MM.1S (cell line): ENCODE data around the gene DNAI2.

Experiments
- DNase-seq: peaks from one replicate; pipeline ENCODE4 v3.0.0-alpha.2; 2015
- H2AFZ ChIP-seq: fragments of 300-600 bp; sonication (generic); 2 replicates; pipeline ENCODE4 v1.6.0; 2016; ENCODE audit warnings: antibody characterized with exemption, low read length
- H3F3A ChIP-seq: fragments of 300-600 bp; sonication (generic); 2 replicates; pipeline ENCODE4 v1.6.1; 2016; ENCODE audit warnings: mild to moderate bottlenecking, antibody characterized with exemption, low read length, moderate library complexity, mixed read lengths; ENCODE audit not compliant: insufficient read depth
- H3K27ac ChIP-seq: fragments of 300-600 bp; sonication (generic); 2 replicates; pipeline ENCODE4 v1.5.1; 2016; ENCODE audit warnings: mild to moderate bottlenecking, low read length
- H3K27me3 ChIP-seq: fragments of 300-600 bp; sonication (generic); replicated peaks from 2 replicates; pipeline ENCODE4 v1.6.0; 2016; ENCODE audit warnings: low read length; ENCODE audit not compliant: insufficient read depth
- H3K36me3 ChIP-seq: fragments of 300-600 bp; sonication (generic); replicated peaks from 2 replicates; pipeline ENCODE4 v1.6.1; 2016; ENCODE audit warnings: mild to moderate bottlenecking, low read length, mixed read lengths; ENCODE audit not compliant: insufficient read depth
- H3K4me1 ChIP-seq: fragments of 300-600 bp; sonication (generic); 2 replicates; pipeline ENCODE4 v1.6.1; 2016; ENCODE audit warnings: low read length, mixed read lengths
- H3K4me2 ChIP-seq: fragments of 300-600 bp; sonication (generic); 2 replicates; pipeline ENCODE4 v1.6.0; 2016; ENCODE audit warnings: low read depth, low read length
- H3K4me3 ChIP-seq: fragments of 300-600 bp; sonication (generic); 2 replicates; pipeline ENCODE4 v1.5.1; 2016; ENCODE audit warnings: low read length, mixed read lengths
- H3K79me2 ChIP-seq: fragments of 300-600 bp; sonication (generic); 2 replicates; pipeline ENCODE4 v1.6.1; 2016; ENCODE audit warnings: mixed run types, low read length, mixed read lengths
- H3K9ac ChIP-seq: fragments of 300-600 bp; sonication (generic); 2 replicates; pipeline ENCODE4 v1.6.1; 2016; ENCODE audit warnings: low read length, mixed read lengths
- H3K9me2 ChIP-seq: fragments of 300-600 bp; sonication (generic); replicated peaks from 2 replicates; pipeline ENCODE4 v1.6.1; 2016; ENCODE audit warnings: mild to moderate bottlenecking, low read length, mixed read lengths; ENCODE audit not compliant: insufficient read depth
- H3K9me3 ChIP-seq: fragments of 300-600 bp; sonication (generic); replicated peaks from 2 replicates; pipeline ENCODE4 v1.6.1; 2016; ENCODE audit warnings: mild to moderate bottlenecking, low read length, mixed read lengths; ENCODE audit not compliant: insufficient read depth
- H4K20me1 ChIP-seq: fragments of 300-600 bp; sonication (generic); 2 replicates; pipeline ENCODE4 v1.6.1; 2016; ENCODE audit warnings: mild to moderate bottlenecking, low read length, moderate library complexity, mixed read lengths; ENCODE audit not compliant: insufficient read depth
- CTCF ChIP-seq: fragments of 300-600 bp; sonication (generic); IDR thresholded peaks from 2 replicates; pipeline ENCODE4 v1.5.1; 2016; ENCODE audit warnings: antibody characterized with exemption, low read length, mixed read lengths
- EZH2 ChIP-seq: fragments of 300-600 bp; sonication (generic); optimal IDR thresholded peaks from 2 replicates; pipeline ENCODE3; 2017; ENCODE audit warnings: low read depth, mild to moderate bottlenecking, antibody characterized with exemption, low read length, mixed read lengths
- EZH2phosphoT487 ChIP-seq: fragments of 300-600 bp; sonication (generic); IDR thresholded peaks from 2 replicates; pipeline ENCODE4 v1.6.1; 2018; ENCODE audit warnings: antibody characterized with exemption, low read length

The DNAI2 gene

DNA sequence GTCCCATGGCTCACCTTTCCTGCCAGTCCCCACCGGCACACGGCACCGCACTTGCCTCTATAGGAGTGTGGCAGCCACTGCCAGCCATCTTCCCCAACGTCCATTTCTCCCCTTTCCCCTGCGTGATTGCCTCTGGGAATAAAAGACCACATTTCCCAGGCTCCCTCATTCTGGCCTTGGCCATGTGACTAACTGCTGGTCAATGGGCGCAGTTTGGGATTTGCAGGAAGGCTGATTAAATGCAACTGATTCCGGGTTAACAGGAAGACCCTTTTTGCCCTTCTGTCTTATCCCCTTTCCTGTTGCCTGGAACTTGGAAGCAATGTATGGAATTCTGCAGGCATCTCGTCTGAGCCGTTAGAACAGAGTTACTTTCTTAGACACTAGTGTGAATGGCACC, 84.7 kb downstream of the DNAI2 start:
- H4K20me1 ChIP-seq = no peaks in the 10 kb centered on the region
- H3K4me1 ChIP-seq = no peaks in the 10 kb centered on the region
- H3F3A ChIP-seq = no peaks in the 10 kb centered on the region
- H3K79me2 ChIP-seq = no peaks in the 10 kb centered on the region
- no peaks in the 10 kb centered on the region for H3K9me2 ChIP-seq
- no peak overlapping the region for H3K9ac ChIP-seq
- no peaks in the 10 kb centered on the region for H3K9me3 ChIP-seq
- H3K36me3 ChIP-seq = no peaks in the 10 kb centered on the region
- H3K4me3 ChIP-seq = no peak overlapping the region
- TF ChIP-seq EZH2 (no peak), CTCF (no peak), EZH2phosphoT487 (no peak)
- H3K27ac ChIP-seq = no peak overlapping the region
- H3K4me2 ChIP-seq = no peak overlapping the region
- H2AFZ ChIP-seq = no peak overlapping the region
- peaks cover 92% of the 10 kb centered on the region for H3K27me3 ChIP-seq
- no peak for DNase-seq

GRCh38 chr17:74359916-74360315, 85.9 kb downstream of the DNAI2 start:
- no peaks in the 10 kb centered on the region for H3K9me2 ChIP-seq
- H4K20me1 ChIP-seq = no peaks in the 10 kb centered on the region
- H3K4me1 ChIP-seq = no peaks in the 10 kb centered on the region
- peaks cover 84% of the 10 kb centered on the region for H3K27me3 ChIP-seq
- DNase-seq = no peak
- no peak overlapping the region for H2AFZ ChIP-seq
- H3K79me2 ChIP-seq = no peaks in the 10 kb centered on the region
- no peak overlapping the region for H3K4me2 ChIP-seq
- no peak overlapping the region for H3K4me3 ChIP-seq
- H3K9ac ChIP-seq = no peak overlapping the region
- H3K27ac ChIP-seq = no peak overlapping the region
- no peaks in the 10 kb centered on the region for H3K9me3 ChIP-seq
- no peaks in the 10 kb centered on the region for H3F3A ChIP-seq
- TF ChIP-seq CTCF = no peak
- TF ChIP-seq EZH2 = no peak
- no peak for TF ChIP-seq EZH2phosphoT487
- no peaks in the 10 kb centered on the region for H3K36me3 ChIP-seq

DNA sequence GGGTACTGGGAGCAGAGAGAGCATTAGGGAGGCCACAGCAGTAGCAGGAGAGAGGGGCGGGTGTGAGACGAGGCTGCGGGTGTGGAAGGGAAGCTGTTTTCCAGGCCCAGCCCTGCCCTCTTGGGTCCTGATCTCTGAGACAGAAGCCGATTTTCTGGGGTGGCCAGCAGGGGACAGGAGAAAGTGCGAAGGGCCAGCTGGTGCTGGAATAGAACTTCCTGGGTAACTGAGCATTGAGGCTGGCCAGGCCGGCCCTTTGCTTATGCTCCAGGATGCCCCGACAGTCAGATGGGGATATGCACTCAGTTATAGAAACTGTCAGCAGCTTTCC, 86.8 kb downstream of the DNAI2 start:
- peaks cover 83% of the 10 kb centered on the region for H3K27me3 ChIP-seq
- H4K20me1 ChIP-seq = no peaks in the 10 kb centered on the region
- H3K4me1 ChIP-seq = no peaks in the 10 kb centered on the region
- H3K36me3 ChIP-seq = no peaks in the 10 kb centered on the region
- no peak overlapping the region for H3K9ac ChIP-seq
- H3K4me3 ChIP-seq = no peak overlapping the region
- TF ChIP-seq EZH2phosphoT487 (no peak), EZH2 (no peak), CTCF (no peak)
- DNase-seq = no peak
- H3K27ac ChIP-seq = no peak overlapping the region
- H3F3A ChIP-seq = no peaks in the 10 kb centered on the region
- H2AFZ ChIP-seq = no peak overlapping the region
- H3K9me2 ChIP-seq = no peaks in the 10 kb centered on the region
- H3K9me3 ChIP-seq = no peaks in the 10 kb centered on the region
- H3K4me2 ChIP-seq = no peak overlapping the region
- H3K79me2 ChIP-seq = no peaks in the 10 kb centered on the region
